Activated T-cell treated with anti-CD3 and anti-CD28 coated beads, Interleukin-2, amount 50 U/mL, for 4 hours (primary cell): ENCODE data around the gene UAP1L1. TPM values are rescaled to one million over a fixed set of nuclear protein-coding genes. Genes with fewer than 3 reads are reported as not detected.

ENCODE experiments used
- ATAC-seq, 2 donors: fragments of 200-7000 bp; cut with Tn5 transposase; one replicate each; pipeline ENCODE4 v1.10.0; 2021
- DNase-seq: peaks from one replicate; pipeline ENCODE4 v3.0.0-alpha.2; 2020
- H3K27me3 Mint-ChIP-seq: one replicate; pipeline ENCODE4 v1.8.0; 2021; ENCODE audit warnings: low read depth, mixed read lengths
- H3K36me3 Mint-ChIP-seq: one replicate; pipeline ENCODE4 v1.8.0; 2022; ENCODE audit warnings: mixed read lengths; ENCODE audit not compliant: insufficient read depth
- H3K4me1 Mint-ChIP-seq: one replicate; pipeline ENCODE4 v1.8.0; 2021; ENCODE audit warnings: low read depth, mixed read lengths
- H3K4me3 Mint-ChIP-seq: one replicate; pipeline ENCODE4 v1.8.0; 2021; ENCODE audit warnings: mild to moderate bottlenecking, moderate library complexity, mixed read lengths
- H3K9me3 Mint-ChIP-seq: one replicate; pipeline ENCODE4 v1.8.0; 2021; ENCODE audit warnings: mixed read lengths
- total RNA-seq, 3 donors: library from RNA; stranded (reverse); gene quantifications; one replicate each; pipeline ENCODE4 v1.2.1, GENCODE V29; 2021

UAP1L1 gene
- total RNA-seq, 3 donors from 2014 or later: 5.6 to 8.4 (median 7.8) TPM

DNA sequence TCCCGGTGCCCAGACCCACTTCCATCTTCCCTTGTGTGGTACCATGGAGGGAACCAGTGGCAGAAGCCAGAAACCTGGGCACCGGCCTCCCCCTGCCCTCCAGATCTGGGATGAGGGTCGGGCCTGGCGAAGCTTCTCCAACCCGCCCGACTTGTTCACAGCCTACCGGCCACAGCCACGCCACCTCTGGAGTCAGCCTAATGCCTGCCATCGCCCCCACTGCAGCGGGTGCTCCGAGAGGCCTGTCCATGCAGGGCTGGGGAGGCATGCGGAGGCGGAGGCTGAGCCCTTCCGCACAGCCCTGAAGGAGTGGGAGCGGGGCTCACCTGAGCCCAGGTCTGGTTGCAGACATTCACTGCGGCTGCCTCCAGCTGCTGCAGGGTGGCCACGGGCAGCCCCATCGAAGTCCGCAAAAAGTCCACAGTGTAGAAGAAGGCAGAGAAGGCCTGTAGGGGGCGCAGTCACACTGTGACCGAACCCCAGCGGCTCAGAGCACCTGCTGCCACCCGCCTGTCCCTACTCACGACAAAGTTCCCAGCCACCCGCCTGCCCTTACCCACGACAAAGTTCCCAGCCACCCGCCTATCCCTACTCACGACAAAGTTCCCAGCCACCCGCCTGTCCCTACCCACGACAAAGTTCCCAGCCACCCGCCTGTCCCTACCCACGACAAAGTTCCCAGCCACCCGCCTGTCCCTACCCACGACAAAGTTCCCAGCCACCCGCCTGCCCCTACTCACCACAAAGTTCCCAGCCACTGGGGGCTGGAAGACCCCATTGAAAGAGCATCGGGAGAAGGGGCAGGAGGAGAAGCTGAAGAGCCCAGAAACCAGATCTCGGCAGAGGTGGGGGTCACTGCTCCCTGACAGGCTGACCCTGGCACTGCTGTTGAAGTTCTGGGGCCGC, 27.5 kb upstream of the UAP1L1 start:
- DNase-seq (peak; percentile 49), ATAC-seq (peak in 1 of 2 donors; percentile 32)
- Mint-ChIP-seq H3K27me3 (peaks cover 47% of the 10 kb centered on the region), H3K36me3 (no peaks in the 10 kb centered on the region), H3K4me3 (no peak overlapping the region), H3K9me3 (no peaks in the 10 kb centered on the region), H3K4me1 (peaks cover 9% of the 10 kb centered on the region)

DNA sequence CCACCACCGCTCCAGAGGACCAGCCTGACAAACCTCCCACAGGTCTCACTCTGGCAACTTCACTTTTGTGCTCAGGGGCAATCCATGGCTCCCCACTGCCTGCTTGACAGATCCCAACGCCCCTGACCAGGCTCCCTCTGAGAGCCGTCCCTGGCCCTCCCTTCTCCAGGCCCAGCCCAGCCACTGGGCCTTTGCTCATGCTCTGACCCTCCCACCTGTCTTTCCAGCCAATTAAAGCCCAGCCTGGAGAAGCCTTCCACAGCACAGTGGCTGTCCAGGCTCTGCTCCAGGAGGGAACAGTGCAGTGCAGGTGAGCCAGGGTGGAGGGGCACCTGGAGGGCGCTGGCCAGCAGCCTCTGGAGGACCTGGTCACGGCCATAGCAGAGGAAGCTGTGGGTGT, 26.7 kb upstream of the UAP1L1 start:
- no peak for DNase-seq
- H3K27me3 Mint-ChIP-seq: peaks cover 43% of the 10 kb centered on the region
- no peak for ATAC-seq
- no peaks in the 10 kb centered on the region for H3K36me3 Mint-ChIP-seq
- H3K4me3 Mint-ChIP-seq: no peak overlapping the region
- no peaks in the 10 kb centered on the region for H3K9me3 Mint-ChIP-seq
- H3K4me1 Mint-ChIP-seq: peaks cover 4% of the 10 kb centered on the region

DNA sequence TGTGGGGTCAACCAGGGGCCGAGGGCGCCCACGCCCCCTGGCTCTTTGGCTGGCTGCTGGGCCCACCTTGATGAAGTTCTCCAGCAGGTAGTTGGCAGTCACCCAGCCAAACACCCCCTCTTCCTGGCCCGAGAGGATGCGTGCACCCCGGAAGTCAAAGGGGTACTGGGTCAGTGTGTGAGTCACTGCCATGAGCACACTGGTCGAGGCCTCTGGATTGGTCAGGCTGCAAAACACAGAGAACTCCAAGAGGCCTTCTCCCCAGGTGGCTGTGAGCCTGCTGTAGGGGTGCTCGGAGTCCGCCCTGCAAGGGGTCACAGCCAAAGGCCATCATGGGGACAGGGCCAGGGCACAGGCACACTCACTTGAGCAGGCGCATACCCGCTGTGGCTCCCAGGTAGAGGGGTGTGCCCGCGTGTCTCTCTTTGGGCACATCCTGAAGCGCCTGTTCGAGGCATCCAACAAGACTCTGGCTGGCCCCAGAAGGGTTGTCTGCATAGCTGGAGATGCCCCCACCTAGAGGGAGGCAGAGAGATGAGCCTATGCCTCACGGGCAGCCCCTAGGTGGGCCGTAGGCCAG, 26.1 kb upstream of the UAP1L1 start:
- Mint-ChIP-seq H3K4me3 (no peak overlapping the region), H3K9me3 (no peaks in the 10 kb centered on the region), H3K36me3 (no peaks in the 10 kb centered on the region), H3K4me1 (peaks cover 4% of the 10 kb centered on the region), H3K27me3 (peaks cover 43% of the 10 kb centered on the region)
- DNase-seq (no peak), ATAC-seq (no peak)

DNA sequence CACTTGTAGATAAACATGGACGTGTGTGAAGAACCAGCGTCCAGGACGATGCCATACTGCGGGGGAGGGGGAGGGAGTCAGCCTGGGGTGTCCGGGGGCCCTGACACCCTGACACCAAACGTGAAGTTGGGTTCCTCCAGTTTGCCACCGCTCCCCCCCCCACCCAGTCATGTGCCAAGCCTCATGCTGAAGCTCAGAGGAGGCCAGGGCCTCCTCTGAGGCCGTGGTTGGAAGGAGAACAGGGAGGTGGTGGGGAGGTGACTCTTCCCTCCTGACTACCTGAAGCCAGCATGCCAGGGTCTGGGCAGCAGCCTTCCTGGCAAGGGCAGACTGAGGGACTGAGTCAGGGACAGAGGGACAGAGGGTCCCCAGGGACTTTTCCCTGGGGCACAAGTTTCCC, 25.0 kb upstream of the UAP1L1 start:
- no peak overlapping the region for H3K4me3 Mint-ChIP-seq
- H3K4me1 Mint-ChIP-seq: no peaks in the 10 kb centered on the region
- DNase-seq (no peak), ATAC-seq (no peak)
- no peaks in the 10 kb centered on the region for H3K36me3 Mint-ChIP-seq
- peaks cover 33% of the 10 kb centered on the region for H3K27me3 Mint-ChIP-seq
- H3K9me3 Mint-ChIP-seq: no peaks in the 10 kb centered on the region

DNA sequence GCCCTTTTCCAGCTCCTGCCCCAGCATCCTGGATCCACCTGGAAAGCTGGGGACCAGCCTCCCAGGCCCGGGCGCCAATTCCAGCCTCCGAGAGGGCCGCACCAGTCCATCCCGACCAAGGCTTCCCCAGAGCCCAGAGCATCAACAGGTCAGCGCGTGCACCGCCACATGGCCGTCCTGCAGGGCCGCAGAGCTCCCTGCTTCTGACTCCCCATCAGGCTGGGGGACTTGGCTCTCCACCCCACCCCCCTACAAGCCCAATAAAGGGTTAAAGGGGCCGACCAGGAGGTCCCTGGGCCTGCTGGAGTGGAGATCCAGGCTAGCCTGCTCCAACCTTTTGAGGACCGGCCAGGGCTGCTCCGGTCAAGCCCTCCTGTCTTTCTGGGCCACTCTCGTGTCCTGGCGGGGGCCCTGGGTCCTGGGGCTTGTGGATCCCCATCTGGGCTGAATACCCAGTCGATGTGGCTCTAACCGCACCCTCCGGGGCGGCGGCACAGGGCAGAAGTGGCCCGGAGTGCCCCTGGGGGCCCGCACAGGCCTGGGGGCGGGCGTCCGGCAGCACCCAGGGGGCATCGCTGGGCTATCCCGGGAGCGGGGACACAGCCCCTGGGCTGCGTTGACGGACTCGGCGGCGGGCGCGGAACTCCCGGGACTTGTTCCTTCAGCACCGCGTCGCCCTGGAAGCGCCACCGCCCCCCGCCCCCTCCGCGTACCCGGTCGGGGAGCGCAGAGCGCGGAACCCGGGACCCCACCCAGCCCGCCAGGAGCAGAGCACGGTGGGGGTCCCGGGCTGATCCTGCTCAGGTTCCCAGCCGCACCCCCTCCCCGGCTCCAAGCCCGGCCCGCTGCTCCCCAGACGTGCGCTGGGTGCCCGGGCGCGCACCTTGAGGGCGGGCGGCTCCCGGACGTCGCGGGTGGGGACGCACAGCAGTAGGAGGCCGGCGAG, 24.0 kb upstream of the UAP1L1 start:
- Mint-ChIP-seq H3K4me3 (no peak overlapping the region), H3K4me1 (no peaks in the 10 kb centered on the region)

DNA sequence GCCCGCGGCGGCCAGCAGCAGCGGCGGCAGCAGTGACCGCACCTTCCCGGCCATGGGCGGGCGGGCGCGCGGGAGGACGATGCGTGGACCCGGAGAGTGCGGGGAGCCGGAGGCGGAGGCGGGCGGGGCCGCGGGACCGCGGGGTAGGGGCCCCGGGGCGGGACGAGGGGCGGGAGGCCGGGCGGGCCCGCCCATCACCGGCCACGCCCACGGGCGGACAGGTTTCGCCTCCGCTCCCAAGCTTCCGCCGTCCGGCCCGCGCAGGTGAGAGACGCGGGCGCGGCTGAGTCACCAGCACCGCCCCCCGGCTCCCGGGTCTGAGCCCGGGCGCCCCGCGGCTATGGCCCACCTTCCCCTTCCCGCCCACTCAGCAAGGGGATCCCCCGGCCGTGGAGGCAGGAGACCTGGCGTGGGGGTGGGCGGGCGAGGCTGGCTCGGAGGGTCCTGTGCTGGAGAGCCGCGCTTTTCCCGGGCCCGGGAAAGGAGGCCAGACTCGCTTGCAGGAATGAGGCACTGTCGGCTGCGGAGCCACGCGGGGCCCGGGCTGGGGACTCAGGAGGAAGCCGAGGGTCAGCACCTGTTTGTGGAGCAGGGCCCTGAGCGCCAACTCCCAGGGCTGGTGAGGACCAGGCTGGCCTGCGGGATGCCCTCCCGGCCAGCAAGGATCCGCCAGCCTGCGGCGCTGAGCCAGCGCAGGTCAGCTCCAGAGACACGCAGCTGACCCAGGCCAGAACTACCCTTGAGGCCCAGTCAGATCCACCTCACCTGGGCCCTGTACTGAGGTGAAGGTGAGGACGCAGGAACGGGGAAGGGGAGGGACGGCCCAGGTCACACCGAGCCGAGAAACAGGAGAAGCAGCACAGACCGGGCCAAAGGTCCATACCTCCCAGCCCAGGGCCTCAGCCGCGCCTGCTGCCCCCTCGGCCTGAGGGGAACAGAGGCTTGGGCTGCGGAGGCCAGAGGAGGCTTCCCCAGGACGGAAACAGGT, 23.1 kb upstream of the UAP1L1 start, which contains the start of gene ENTPD2:
TSS of gene ENTPD2 (minus strand) at position 118 of the 988 bp plus-strand sequence. CDS start at position 54, 64 bp downstream.
- Mint-ChIP-seq H3K36me3 (no peaks in the 10 kb centered on the region), H3K4me3 (no peak within 1 kb of the TSS), H3K4me1 (no peaks in the 10 kb centered on the region), H3K9me3 (no peaks in the 10 kb centered on the region), H3K27me3 (peaks cover 24% of the 10 kb centered on the region)
- DNase-seq (peak; percentile 47), ATAC-seq (peak; percentile 47 to 69)

More for the DNA sequence above, 24.0 kb upstream of the UAP1L1 start:
- no peaks in the 10 kb centered on the region for H3K36me3 Mint-ChIP-seq
- DNase-seq: no peak
- peak; percentile 41 to 49 for ATAC-seq
- no peaks in the 10 kb centered on the region for H3K9me3 Mint-ChIP-seq
- H3K27me3 Mint-ChIP-seq: peaks cover 24% of the 10 kb centered on the region

DNA sequence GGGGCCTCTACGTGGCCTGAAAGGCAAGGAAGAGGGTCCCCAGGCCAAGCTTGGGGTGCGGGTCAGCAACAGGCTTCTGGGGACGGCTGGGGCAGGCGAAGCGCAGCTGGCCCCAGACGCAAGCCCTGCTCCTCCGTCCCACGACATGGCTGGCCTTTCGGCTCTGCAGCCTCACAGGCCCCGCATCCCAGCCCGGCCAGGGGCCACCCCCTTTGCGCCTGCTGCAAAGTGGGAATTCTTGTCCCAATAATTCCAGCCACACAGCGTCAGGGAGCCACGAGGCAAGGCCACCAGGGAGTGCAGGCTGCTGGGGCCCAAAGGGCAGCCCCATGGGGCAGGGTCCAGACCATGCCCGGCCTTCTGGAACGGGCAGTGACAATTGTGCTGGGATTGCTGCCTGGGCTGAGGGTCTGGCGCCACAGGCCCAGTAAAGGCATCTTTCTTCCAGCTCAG, 22.4 kb upstream of the UAP1L1 start:
- Mint-ChIP-seq H3K9me3 (no peaks in the 10 kb centered on the region), H3K4me3 (no peak overlapping the region)
- no peak for ATAC-seq

DNA sequence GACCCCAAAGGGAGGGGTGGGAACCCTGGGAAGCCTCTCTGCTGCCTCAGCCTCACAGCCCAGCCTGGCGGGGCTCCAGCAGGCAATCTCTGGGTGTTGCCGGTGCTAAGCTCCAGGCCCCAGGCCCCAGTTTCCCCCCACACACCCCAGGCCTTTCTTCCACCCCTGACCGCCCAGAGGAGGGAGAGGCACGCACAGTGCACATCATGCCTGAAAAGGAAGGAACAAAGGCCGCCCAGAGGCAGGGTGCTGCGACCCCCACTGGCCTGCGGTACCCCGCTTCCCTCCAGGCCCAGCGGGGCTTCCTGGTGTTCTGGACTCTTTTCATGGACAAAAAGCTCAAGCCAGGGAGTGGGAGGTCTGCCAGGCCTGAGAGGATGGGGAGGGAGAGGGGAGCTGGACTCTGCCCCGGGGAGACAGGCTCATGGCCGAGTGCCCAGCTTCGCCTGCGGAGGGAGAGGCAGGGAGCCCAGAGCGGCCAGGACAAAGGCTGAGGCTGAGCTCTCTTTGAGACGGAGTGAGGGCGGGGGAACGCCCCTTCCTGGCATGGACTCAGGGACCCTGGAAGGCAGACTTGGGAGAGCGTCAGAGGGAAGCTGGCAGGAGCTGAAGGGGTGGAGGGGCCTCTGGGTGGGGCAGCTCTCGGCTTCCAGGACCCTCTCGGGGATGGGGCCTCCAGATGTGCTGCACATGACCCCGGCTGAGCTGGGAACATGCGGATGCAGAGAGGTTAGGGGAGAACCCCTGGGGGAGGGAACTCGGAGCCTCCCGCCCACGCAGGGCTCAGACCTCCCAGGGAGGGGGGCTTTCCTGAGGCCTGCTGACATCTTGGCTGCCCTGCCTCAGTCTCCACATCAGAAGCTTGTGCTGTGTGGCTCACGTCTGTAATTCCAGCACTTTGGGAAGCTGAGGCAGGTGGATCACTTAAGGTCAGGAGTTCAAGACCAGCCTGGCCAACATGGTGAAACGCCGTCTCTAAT, 21.6 kb upstream of the UAP1L1 start:
- no peaks in the 10 kb centered on the region for H3K9me3 Mint-ChIP-seq
- H3K27me3 Mint-ChIP-seq: peaks cover 11% of the 10 kb centered on the region
- no peaks in the 10 kb centered on the region for H3K36me3 Mint-ChIP-seq
- no peak for DNase-seq
- no peaks in the 10 kb centered on the region for H3K4me1 Mint-ChIP-seq
- no peak for ATAC-seq
- no peak overlapping the region for H3K4me3 Mint-ChIP-seq

More for the DNA sequence above, 22.4 kb upstream of the UAP1L1 start:
- no peaks in the 10 kb centered on the region for H3K4me1 Mint-ChIP-seq
- H3K27me3 Mint-ChIP-seq: peaks cover 17% of the 10 kb centered on the region
- H3K36me3 Mint-ChIP-seq: no peaks in the 10 kb centered on the region
- no peak for DNase-seq

DNA sequence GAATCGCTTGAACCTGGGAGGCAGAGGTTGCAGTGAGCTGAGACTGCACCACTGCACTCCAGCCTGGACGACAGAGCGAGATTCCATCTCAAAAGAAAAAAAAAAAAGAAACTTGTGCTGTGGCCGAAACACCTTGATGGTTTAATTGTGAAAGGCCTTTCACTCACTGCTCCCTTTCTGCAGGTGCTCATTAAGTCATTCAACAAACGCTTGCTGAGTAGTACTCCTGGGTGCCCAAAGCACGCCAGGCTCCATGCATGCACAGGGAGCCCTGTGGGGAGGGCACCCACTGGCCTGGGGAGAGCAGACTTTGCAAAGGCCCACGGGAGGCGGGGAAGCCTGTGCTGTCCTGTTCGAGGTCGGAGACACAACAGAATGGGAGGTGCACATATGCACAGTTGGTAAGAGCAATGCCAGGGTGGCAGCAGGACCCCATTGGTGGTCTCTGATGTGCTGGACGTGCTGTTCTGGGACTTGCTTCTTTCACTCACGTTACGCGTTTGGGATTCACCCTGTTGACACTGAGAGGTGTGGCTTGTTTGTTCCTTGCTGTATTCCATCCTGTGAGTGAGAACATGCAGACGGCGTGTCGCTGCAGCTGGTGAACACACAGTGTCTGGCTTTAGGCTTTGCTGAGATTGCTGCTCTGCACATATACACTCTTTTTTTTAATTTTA, 20.4 kb upstream of the UAP1L1 start:
- Mint-ChIP-seq H3K9me3 (no peaks in the 10 kb centered on the region), H3K36me3 (no peaks in the 10 kb centered on the region), H3K27me3 (peaks cover 9% of the 10 kb centered on the region), H3K4me3 (no peak overlapping the region), H3K4me1 (no peaks in the 10 kb centered on the region)
- DNase-seq: no peak
- ATAC-seq: no peak

DNA sequence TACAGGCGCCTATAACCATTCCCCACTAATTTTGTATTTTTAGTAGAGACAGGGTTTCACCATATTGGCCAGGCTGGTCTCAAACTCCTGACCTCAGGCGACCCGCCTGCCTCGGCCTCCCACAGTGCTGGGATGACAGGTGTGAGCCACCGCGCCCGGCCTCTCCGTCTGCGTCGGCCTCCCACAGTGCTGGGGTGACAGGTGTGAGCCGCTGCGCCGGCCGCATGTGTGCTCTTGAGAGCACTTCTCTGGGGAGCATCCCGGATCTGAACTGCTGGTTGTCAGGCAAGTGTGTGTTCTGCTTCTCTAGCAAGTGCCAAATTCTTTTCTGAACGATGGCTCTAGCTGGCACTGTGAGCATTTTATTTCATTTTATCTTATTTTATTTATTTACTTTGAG, 19.8 kb upstream of the UAP1L1 start:
- Mint-ChIP-seq H3K27me3 (peaks cover 4% of the 10 kb centered on the region), H3K4me1 (no peaks in the 10 kb centered on the region), H3K9me3 (no peaks in the 10 kb centered on the region), H3K4me3 (no peak overlapping the region), H3K36me3 (no peaks in the 10 kb centered on the region)
- DNase-seq: no peak
- no peak for ATAC-seq

DNA sequence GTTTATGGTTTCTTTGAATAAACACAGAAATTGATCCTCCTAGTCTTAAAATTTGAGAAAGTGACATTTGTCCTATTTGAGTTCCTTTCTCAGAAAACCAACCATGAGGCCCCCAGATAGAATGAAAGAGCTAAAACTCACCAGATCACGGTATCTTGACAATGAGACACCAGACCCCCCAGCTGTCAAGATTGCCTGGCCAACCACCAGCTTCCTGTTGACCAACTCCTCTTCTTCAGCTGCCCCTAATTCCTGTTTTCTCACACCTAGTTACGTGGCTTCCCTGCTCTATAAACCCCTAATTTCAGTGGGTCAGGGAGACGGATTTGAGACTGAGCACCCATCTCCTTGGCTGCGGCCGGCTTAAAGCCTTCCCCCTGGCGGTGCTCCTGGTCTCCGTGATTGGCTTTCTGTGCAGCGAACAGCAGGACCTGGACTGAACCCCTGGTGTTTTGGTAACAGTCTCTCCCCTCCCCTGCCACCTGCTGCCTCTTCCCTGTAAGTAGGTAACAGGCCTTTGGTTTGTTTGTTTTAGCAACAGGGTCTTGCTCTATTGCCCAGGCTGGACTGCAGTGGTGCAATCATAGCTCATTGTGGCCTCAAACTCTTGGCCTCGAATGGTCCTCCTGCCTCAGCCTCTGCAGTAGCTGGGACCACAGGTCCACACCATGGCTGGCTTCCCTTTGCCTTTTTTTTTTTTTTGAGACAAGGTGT, 18.6 kb upstream of the UAP1L1 start:
- no peaks in the 10 kb centered on the region for H3K9me3 Mint-ChIP-seq
- no peak for ATAC-seq
- H3K27me3 Mint-ChIP-seq: no peaks in the 10 kb centered on the region
- H3K4me3 Mint-ChIP-seq: no peak overlapping the region
- H3K36me3 Mint-ChIP-seq: no peaks in the 10 kb centered on the region
- no peaks in the 10 kb centered on the region for H3K4me1 Mint-ChIP-seq
- DNase-seq: no peak
